TTC549 (cell line): ENCODE measurements around the gene CDH13.

Source experiments
- FAIRE-seq: peaks from 2 replicates; lab custom pipeline; 2012; peaks lifted over from hg19 to GRCh38; lab: Jason Lieb, UNC

Gene CDH13

GRCh38 chr16:83002351-83003334 lies 375.9 kb downstream of the CDH13 start:
- FAIRE-seq, result no peak

- no peak for FAIRE-seq
These were observed 378.3 kb downstream of the CDH13 start for GRCh38 chr16:83004868-83005652.

GRCh38 chr16:83005653-83006160 lies 378.9 kb downstream of the CDH13 start:
- no peak for FAIRE-seq

- no peak for FAIRE-seq
These were observed 384.3 kb downstream of the CDH13 start for GRCh38 chr16:83010776-83011720.

- FAIRE-seq, result no peak
These were observed 385.2 kb downstream of the CDH13 start for GRCh38 chr16:83011939-83012338.

- no peak for FAIRE-seq
These were observed 386.3 kb downstream of the CDH13 start for GRCh38 chr16:83013071-83013470.

- no peak for FAIRE-seq
These were observed 393.2 kb downstream of the CDH13 start for GRCh38 chr16:83019963-83020362.

- FAIRE-seq, result no peak
These were observed 394.3 kb downstream of the CDH13 start for GRCh38 chr16:83021045-83021444.

- FAIRE-seq, result no peak
These were observed 395.0 kb downstream of the CDH13 start for GRCh38 chr16:83021746-83022145.

GRCh38 chr16:83023011-83023410 lies 396.2 kb downstream of the CDH13 start:
- FAIRE-seq, result no peak

GRCh38 chr16:83023640-83024039 lies 396.9 kb downstream of the CDH13 start:
- no peak for FAIRE-seq

- no peak for FAIRE-seq
These were observed 401.2 kb downstream of the CDH13 start for GRCh38 chr16:83027973-83028372.

- FAIRE-seq, result no peak
These were observed 402.7 kb downstream of the CDH13 start for GRCh38 chr16:83029467-83029866.

GRCh38 chr16:83031524-83031923 lies 404.8 kb downstream of the CDH13 start:
- FAIRE-seq, result no peak

- no peak for FAIRE-seq
These were observed 410.3 kb downstream of the CDH13 start for GRCh38 chr16:83037102-83037501.

- no peak for FAIRE-seq
These were observed 411.1 kb downstream of the CDH13 start for GRCh38 chr16:83037884-83038283.

- FAIRE-seq, result no peak
These were observed 413.4 kb downstream of the CDH13 start for GRCh38 chr16:83040174-83040573.

- FAIRE-seq, result no peak
These were observed 417.8 kb downstream of the CDH13 start for GRCh38 chr16:83044589-83044988.

GRCh38 chr16:83045790-83046189 lies 419.0 kb downstream of the CDH13 start:
- no peak for FAIRE-seq

GRCh38 chr16:83046664-83047063 lies 419.9 kb downstream of the CDH13 start:
- FAIRE-seq, result no peak

GRCh38 chr16:83051451-83051850 lies 424.7 kb downstream of the CDH13 start:
- no peak for FAIRE-seq

GRCh38 chr16:83054283-83054682 lies 427.5 kb downstream of the CDH13 start:
- no peak for FAIRE-seq
